OCI-M2 (cell line): ENCODE results near the gene FAM135A.
A peak's percentile ranks its signal among the peaks of the same experiment; 100 is the strongest.
"Not testable (repeated sequence)": the region's sequence is repeated elsewhere in the genome, so short reads cannot be mapped to it uniquely, and the experiment has no call there.

Experiments
- DNase-seq: peaks from one replicate; lab custom pipeline; 2025; ENCODE audit not compliant: unreplicated experiment; lab: John Stamatoyannopoulos, UW

Gene FAM135A

GRCh38 chr6:70531133-70531532 is 117.8 kb downstream of the FAM135A start:
- no peak for DNase-seq

- no peak for DNase-seq
These were observed 124.0 kb downstream of the FAM135A start for GRCh38 chr6:70537266-70537665.

GRCh38 chr6:70538376-70538775 is 125.1 kb downstream of the FAM135A start:
- no peak for DNase-seq

- DNase-seq, result no peak
These were observed 134.0 kb downstream of the FAM135A start for GRCh38 chr6:70547313-70547712.

- DNase-seq, result no peak
These were observed 134.6 kb downstream of the FAM135A start for GRCh38 chr6:70547905-70548304.

GRCh38 chr6:70549327-70549726 is 136.0 kb downstream of the FAM135A start:
- DNase-seq, result no peak

GRCh38 chr6:70551566-70551965 is 138.3 kb downstream of the FAM135A start:
- DNase-seq, result no peak

- DNase-seq, result not testable (repeated sequence)
These were observed 139.1 kb downstream of the FAM135A start for GRCh38 chr6:70552286-70552940.

GRCh38 chr6:70552974-70553373 is 139.7 kb downstream of the FAM135A start:
- DNase-seq, result no peak

- DNase-seq, result no peak
These were observed 144.7 kb downstream of the FAM135A start for GRCh38 chr6:70557998-70558397.

GRCh38 chr6:70562401-70562800 is 149.1 kb downstream of the FAM135A start:
- not testable (repeated sequence) for DNase-seq

GRCh38 chr6:70563530-70563929 is 150.2 kb downstream of the FAM135A start:
- DNase-seq, result no peak

- DNase-seq, result peak; percentile 75
These were observed 153.6 kb downstream of the FAM135A start, which contains the start of gene SDHAF4 for GRCh38 chr6:70566751-70567382. TSS of gene SDHAF4 (plus strand) at chr6:70566930. CDS start at chr6:70566941, 11 bp downstream.

- DNase-seq, result no peak
These were observed 161.3 kb downstream of the FAM135A start for GRCh38 chr6:70574643-70575042.

- DNase-seq, result no peak
These were observed 162.7 kb downstream of the FAM135A start for GRCh38 chr6:70575899-70576495.

GRCh38 chr6:70586114-70586513 is 172.8 kb downstream of the FAM135A start:
- DNase-seq, result no peak

GRCh38 chr6:70590400-70590799 is 177.1 kb downstream of the FAM135A start:
- no peak for DNase-seq

GRCh38 chr6:70592391-70593117 is 179.2 kb downstream of the FAM135A start:
- DNase-seq, result no peak

- no peak for DNase-seq
These were observed 179.8 kb downstream of the FAM135A start for GRCh38 chr6:70593118-70593486.

GRCh38 chr6:70599187-70599586 is 185.9 kb downstream of the FAM135A start:
- DNase-seq, result no peak

- DNase-seq, result no peak
These were observed 187.7 kb downstream of the FAM135A start for GRCh38 chr6:70601014-70601413.

- DNase-seq, result no peak
These were observed 190.9 kb downstream of the FAM135A start for GRCh38 chr6:70604254-70604653.
